GM12878 (cell line): ENCODE data around the gene ZDHHC7. TPM values are rescaled to one million over a fixed set of nuclear protein-coding genes. Genes with fewer than 3 reads are reported as not detected.

Experiments
- ATAC-seq: fragments of 200-7000 bp; cut with Tn5 transposase; 3 replicates; pipeline ENCODE4 v1.9.1; 2020; ENCODE audit warnings: mild to moderate bottlenecking, moderate library complexity
- BruUV-seq: library from RNA; stranded (reverse); fragments of 400-500 nt; replicated peaks from 2 replicates; lab custom pipeline; 2021; lab: Mats Ljungman, UMichigan
- CTCF ChIA-PET: fragments of 300-600 bp; sonication (Branson Sonifier 250); formaldehyde crosslinking; extraction: SDS; loops from one replicate; lab custom pipeline; 2021; ENCODE audit warnings: inconsistent platforms; lab: Yijun Ruan, JAX
- POLR2A ChIA-PET: fragments of 350-600 bp; formaldehyde crosslinking; extraction: SDS; loops from one replicate; lab custom pipeline; 2021; ENCODE audit warnings: inconsistent platforms; lab: Charles Lee
- RAD21 ChIA-PET: fragments of 300-600 bp; sonication (Branson Sonifier 250); formaldehyde crosslinking; loops from one replicate; lab custom pipeline; 2023; ENCODE audit warnings: antibody characterized with exemption; ENCODE audit not compliant: unreplicated experiment; lab: Charles Lee
- SMC1A ChIA-PET: fragments of 300-600 bp; sonication (Branson Sonifier 250); formaldehyde crosslinking; loops from one replicate; lab custom pipeline; 2023; ENCODE audit not compliant: unreplicated experiment, uncharacterized antibody; lab: Charles Lee
- DNase-seq: peaks from one replicate; pipeline ENCODE4 v3.0.0-alpha.2; 2011; ENCODE audit warnings: low read depth, low spot score
- FAIRE-seq: peaks from 3 replicates; lab custom pipeline; 2011; peaks lifted over from hg19 to GRCh38; lab: Jason Lieb, UNC
- H2AFZ ChIP-seq: 2 replicates; pipeline ENCODE4 v1.6.0; 2011; ENCODE audit warnings: low read depth, low read length, control low read depth; ENCODE audit not compliant: control insufficient read depth
- H3K27ac ChIP-seq: 2 replicates; pipeline ENCODE4 v1.5.1; 2011; ENCODE audit warnings: control low read depth; ENCODE audit not compliant: control insufficient read depth, insufficient read depth
- H3K27me3 ChIP-seq, 2 experiments: replicated peaks in 1 of 2; 2 replicates each; pipeline versions ENCODE4 v1.6.0 to v1.6.1; 2011; ENCODE audit warnings: low read length in 1 of 2; ENCODE audit not compliant: control insufficient read depth in 2 of 2, insufficient read depth in 2 of 2
- H3K36me3 ChIP-seq, 2 experiments: 2 replicates each; pipeline ENCODE4 v1.5.1; 2011; ENCODE audit warnings: low read length in 1 of 2; ENCODE audit not compliant: control insufficient read depth in 2 of 2, insufficient read depth in 2 of 2
- H3K4me1 ChIP-seq: 2 replicates; pipeline ENCODE4 v1.6.1; 2011; ENCODE audit warnings: mild to moderate bottlenecking, low read length, moderate library complexity, mixed read lengths; ENCODE audit not compliant: control insufficient read depth, insufficient read depth
- H3K4me2 ChIP-seq: 2 replicates; pipeline ENCODE4 v1.6.0; 2011; ENCODE audit warnings: control low read depth; ENCODE audit not compliant: control insufficient read depth, insufficient read depth
- H3K4me3 ChIP-seq: fragments of 200-600 bp; sonication (generic); 2 replicates; pipeline ENCODE4 v1.5.1; 2016
- H3K79me2 ChIP-seq: 2 replicates; pipeline ENCODE4 v1.6.0; 2011; ENCODE audit warnings: low read length; ENCODE audit not compliant: control insufficient read depth, insufficient read depth
- H3K9ac ChIP-seq: 2 replicates; pipeline ENCODE4 v1.8.0; 2011; ENCODE audit warnings: low read length, control low read depth, mixed read lengths; ENCODE audit not compliant: control insufficient read depth, insufficient read depth
- H3K9me3 ChIP-seq: replicated peaks from 3 replicates; pipeline ENCODE4 v1.5.1; 2011; ENCODE audit warnings: mild to moderate bottlenecking, low read length; ENCODE audit not compliant: control insufficient read depth, insufficient read depth
- H4K20me1 ChIP-seq: 2 replicates; pipeline ENCODE4 v1.6.0; 2011; ENCODE audit not compliant: control insufficient read depth, insufficient read depth
- BCL11A ChIP-seq: IDR thresholded peaks from 2 replicates; pipeline ENCODE4 v1.6.1; 2011; ENCODE audit warnings: low read depth, low read length
- CBFB ChIP-seq: IDR thresholded peaks from 2 replicates; pipeline ENCODE4 v1.6.1; 2016; ENCODE audit warnings: antibody characterized with exemption, low read depth
- NR2C1 ChIP-seq: fragments of 450-650 bp; IDR thresholded peaks from 2 replicates; pipeline ENCODE4 v1.6.1; 2017; ENCODE audit warnings: antibody characterized with exemption, mild to moderate bottlenecking, moderate library complexity
- NR2F1 ChIP-seq: fragments of 450-650 bp; conservative IDR thresholded peaks from 2 replicates; pipeline ENCODE4 v1.6.1; 2017; ENCODE audit warnings: mild to moderate bottlenecking
- POLR2A ChIP-seq: IDR thresholded peaks from 2 replicates; pipeline ENCODE4 v1.6.1; 2011; ENCODE audit warnings: low read depth, mild to moderate bottlenecking, low read length
- RB1 ChIP-seq: fragments of 450-650 bp; formaldehyde crosslinking; IDR thresholded peaks from 2 replicates; pipeline ENCODE4 v1.6.1; 2017; ENCODE audit warnings: mild to moderate bottlenecking, borderline replicate concordance
- SRF ChIP-seq, 2 experiments: IDR thresholded peaks; 2 replicates each; pipeline ENCODE4 v1.6.1; 2011; ENCODE audit warnings: low read depth in 2 of 2, low read length in 2 of 2, mild to moderate bottlenecking in 1 of 2, moderate library complexity in 1 of 2
- STAT1 ChIP-seq: fragments of 450-650 bp; conservative IDR thresholded peaks from 2 replicates; pipeline ENCODE4 v1.6.1; 2014; ENCODE audit warnings: antibody characterized with exemption, mild to moderate bottlenecking
- STAT3 ChIP-seq: IDR thresholded peaks from 2 replicates; pipeline ENCODE4 v1.6.1; 2011; ENCODE audit warnings: low read depth, low read length, improper control_type of control experiment
- TCF12 ChIP-seq: IDR thresholded peaks from 2 replicates; pipeline ENCODE4 v1.6.1; 2011; ENCODE audit warnings: low read depth, mild to moderate bottlenecking, low read length
- ZNF24 ChIP-seq: fragments of 450-650 bp; IDR thresholded peaks from 2 replicates; pipeline ENCODE4 v1.6.1; 2017; ENCODE audit warnings: antibody characterized with exemption, mild to moderate bottlenecking
- WGBS: methylation state at CpG from one replicate; pipeline ENCODE4 v1.1.6; 2016; ENCODE audit warnings: low lambda C conversion rate; ENCODE audit not compliant: insufficient replicate concordance, insufficient coverage; ENCODE audit errors: missing lambda C conversion rate; 5-methylcytosine and 5-hydroxymethylcytosine counted together
- in situ Hi-C: fragments of 300-500 bp; cut with MboI; formaldehyde crosslinking; loops from 9 replicates; pipeline ENCODE4 v1.14.3; 2018; ENCODE audit warnings: mixed read lengths
- intact Hi-C: fragments of 100-400 bp; cut with micrococcal nuclease; formaldehyde crosslinking; loops from one replicate; pipeline ENCODE4 v1.14.2; 2022; ENCODE audit not compliant: unreplicated experiment
- polyA plus RNA-seq, 11 experiments: library from polyadenylated mRNA; depleted of rRNA in 4 of 11; unstranded in 6 of 11; stranded (reverse) in 5 of 11; fragments of >200 nt; fragmentation: Nextera tagmentation in 4 of 11; fragmentation: Illumina TruSeq in 1 of 11; extraction: Ambion mirVana in 4 of 11; extraction: Trizol in 1 of 11; gene quantifications; 1 replicate in 1 of 11; 2 replicates in 10 of 11; pipeline versions ENCODE4 v1.2.1 to v1.2.3, GENCODE V29; 2011 to 2016; ENCODE audit warnings: inconsistent platforms in 2 of 11, missing spikeins in 2 of 11, low read depth in 1 of 11
- total RNA-seq, 4 experiments: library from RNA; depleted of rRNA in 3 of 4; stranded (reverse); fragments of >200 nt in 3 of 4; fragmentation: Illumina TruSeq in 1 of 4; extraction: Trizol in 1 of 4; gene quantifications; 2 replicates each; pipeline versions ENCODE4 v1.2.1 to v1.2.3, GENCODE V29; 2013 to 2021
- TF ChIP-seq, protein P1 (sequence below): fragments of 450-650 bp; IDR thresholded peaks from 2 replicates; pipeline ENCODE4 v1.6.1; 2016; ENCODE audit warnings: mild to moderate bottlenecking
- TF ChIP-seq, protein P2 (sequence below): IDR thresholded peaks from 2 replicates; pipeline ENCODE4 v1.6.1; 2012; ENCODE audit warnings: mild to moderate bottlenecking, low read depth, low read length

ZDHHC7 gene
- total and polyA plus RNA-seq, 10 of the 15 experiments (the other 5 are each of a cell fraction or from before 2014, with no cell fraction given) = 0.87 to 26.0 (median 20.0) TPM

DNA sequence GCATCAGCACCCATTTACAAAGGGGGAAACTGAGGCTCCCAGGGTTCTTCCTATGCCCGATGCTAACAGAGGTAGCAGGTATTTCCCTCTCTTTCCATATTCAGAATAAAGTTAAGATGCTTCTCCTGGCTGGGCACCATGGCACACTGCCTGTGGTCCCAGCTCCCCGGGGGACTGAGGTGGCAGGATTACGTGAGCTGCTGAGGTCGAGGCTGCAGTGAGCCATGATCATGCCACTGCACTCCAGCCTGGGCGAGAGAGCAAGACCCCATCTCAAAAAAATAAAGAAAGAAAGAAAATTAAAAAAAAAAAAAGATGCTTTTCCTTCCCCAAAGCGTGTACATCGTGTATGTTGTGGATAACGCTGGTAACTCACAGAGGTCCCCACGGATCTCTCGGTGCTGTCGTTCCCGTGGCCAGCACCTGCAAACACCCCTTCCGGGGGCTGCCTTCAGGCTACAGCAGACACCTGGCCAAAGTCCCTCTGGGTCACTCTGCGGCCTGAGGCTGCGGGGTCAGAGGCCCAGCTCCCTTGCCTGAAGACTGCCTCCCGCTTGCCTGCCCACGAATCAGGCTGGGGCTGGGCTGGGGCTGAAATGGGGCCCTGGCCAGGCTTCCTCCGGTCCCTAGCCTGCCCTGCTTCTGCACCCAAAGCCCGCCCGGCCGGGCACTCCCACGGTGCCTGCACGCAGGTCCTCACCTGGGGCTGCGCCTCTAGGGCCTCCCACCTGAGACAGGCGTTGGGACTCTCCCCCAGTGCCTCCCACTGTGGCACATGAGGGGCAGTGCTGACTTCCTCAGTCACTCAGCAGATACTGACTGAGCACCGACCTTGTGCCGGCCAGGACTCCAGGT lies 63.1 kb downstream of the ZDHHC7 start:
- ChIA-PET SMC1A (no interaction called here), POLR2A (interaction anchor here (0.7 kb wide), 1 partner anchor 57 kb away, joined by 6 read pairs; no protein-coding TSS in a partner anchor), CTCF (no interaction called here), RAD21 (no interaction called here)
- TF ChIP-seq CBFB (no peak), NR2F1 (0 out of 2 replicates have a peak, but pooled peaks have one; percentile 34)
- ATAC-seq = peak; percentile 12; the same call in 2 of the 3 replicates
- H3K27me3 ChIP-seq = no peaks in the 10 kb centered on the region; a peak in 1 of 4 replicates
- DNase-seq = no peak
- H3K79me2 ChIP-seq = no peaks in the 10 kb centered on the region
- H3K9me3 ChIP-seq = no peaks in the 10 kb centered on the region; the same call in 2 of the 3 replicates
- peaks cover 4% of the 10 kb centered on the region; the same call in 1 of the 2 replicates for H3K4me1 ChIP-seq
- BruUV-seq = no TSS peak
- no peak overlapping the region for H3K9ac ChIP-seq
- 39% methylated on average over 27 of the region's 27 CpGs for WGBS
- no peak for FAIRE-seq
- in situ Hi-C loops = no loop called here
- H2AFZ ChIP-seq = no peak overlapping the region
- H3K4me3 ChIP-seq = no peak overlapping the region
- no peak overlapping the region for H3K27ac ChIP-seq
- no peaks in the 10 kb centered on the region for H3K36me3 ChIP-seq
- intact Hi-C loops = no loop called here
- no peaks in the 10 kb centered on the region for H4K20me1 ChIP-seq
- no peak overlapping the region for H3K4me2 ChIP-seq

DNA sequence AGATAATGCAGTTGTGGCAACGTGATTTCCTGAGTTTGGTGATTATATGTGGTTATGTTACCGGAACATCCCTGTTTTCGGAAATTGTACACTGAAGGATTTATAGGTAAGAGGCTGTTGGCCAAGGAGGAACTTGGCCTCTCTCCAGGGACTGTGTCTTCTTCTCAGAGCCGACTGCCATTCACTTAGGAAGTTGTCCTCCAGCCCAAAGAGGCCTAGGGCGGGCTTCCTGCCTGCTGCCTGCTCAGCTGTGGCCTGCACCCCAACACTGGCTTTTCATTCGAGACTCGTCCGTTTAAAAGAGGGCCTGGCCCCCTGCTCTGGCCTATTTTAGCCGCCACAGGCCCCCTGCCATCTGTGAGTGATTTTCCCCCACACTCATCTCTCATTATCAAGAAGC lies 64.3 kb downstream of the ZDHHC7 start:
- Histone ChIP-seq H3K9me3 (no peaks in the 10 kb centered on the region; the same call in 2 of the 3 replicates), H3K27me3 (no peaks in the 10 kb centered on the region; a peak in 1 of 4 replicates), H3K79me2 (no peaks in the 10 kb centered on the region), H3K9ac (no peak overlapping the region), H3K4me3 (no peak overlapping the region), H3K4me1 (no peaks in the 10 kb centered on the region), H3K27ac (no peak overlapping the region), H3K4me2 (no peak overlapping the region), H2AFZ (no peak overlapping the region), H4K20me1 (no peaks in the 10 kb centered on the region), H3K36me3 (no peaks in the 10 kb centered on the region)
- ChIA-PET CTCF (no interaction called here), POLR2A (no interaction called here), RAD21 (no interaction called here), SMC1A (interaction anchor here (2.2 kb wide), 1 partner anchor 15 kb away, joined by 8 read pairs; no protein-coding TSS in a partner anchor)
- DNase-seq = no peak
- intact Hi-C loops (no loop called here), in situ Hi-C loops (no loop called here)
- FAIRE-seq = no peak
- no TSS peak for BruUV-seq
- ATAC-seq = no peak
- WGBS = 18% methylated on average over 9 of the region's 9 CpGs
- TF ChIP-seq STAT3 (no peak), ZNF24 (no peak), BCL11A (no peak), NR2C1 (no peak), STAT1 (no peak), SRF (IDR thresholded peaks at IDR 0.05; ENCODE audit: low read depth in 2 of 2, low read length in 2 of 2) (no peak), TCF12 (no peak), POLR2A (no peak), RB1 (no peak)
- TF ChIP-seq, protein P1, sequence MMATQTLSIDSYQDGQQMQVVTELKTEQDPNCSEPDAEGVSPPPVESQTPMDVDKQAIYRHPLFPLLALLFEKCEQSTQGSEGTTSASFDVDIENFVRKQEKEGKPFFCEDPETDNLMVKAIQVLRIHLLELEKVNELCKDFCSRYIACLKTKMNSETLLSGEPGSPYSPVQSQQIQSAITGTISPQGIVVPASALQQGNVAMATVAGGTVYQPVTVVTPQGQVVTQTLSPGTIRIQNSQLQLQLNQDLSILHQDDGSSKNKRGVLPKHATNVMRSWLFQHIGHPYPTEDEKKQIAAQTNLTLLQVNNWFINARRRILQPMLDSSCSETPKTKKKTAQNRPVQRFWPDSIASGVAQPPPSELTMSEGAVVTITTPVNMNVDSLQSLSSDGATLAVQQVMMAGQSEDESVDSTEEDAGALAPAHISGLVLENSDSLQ = no peak
- TF ChIP-seq, protein P2, sequence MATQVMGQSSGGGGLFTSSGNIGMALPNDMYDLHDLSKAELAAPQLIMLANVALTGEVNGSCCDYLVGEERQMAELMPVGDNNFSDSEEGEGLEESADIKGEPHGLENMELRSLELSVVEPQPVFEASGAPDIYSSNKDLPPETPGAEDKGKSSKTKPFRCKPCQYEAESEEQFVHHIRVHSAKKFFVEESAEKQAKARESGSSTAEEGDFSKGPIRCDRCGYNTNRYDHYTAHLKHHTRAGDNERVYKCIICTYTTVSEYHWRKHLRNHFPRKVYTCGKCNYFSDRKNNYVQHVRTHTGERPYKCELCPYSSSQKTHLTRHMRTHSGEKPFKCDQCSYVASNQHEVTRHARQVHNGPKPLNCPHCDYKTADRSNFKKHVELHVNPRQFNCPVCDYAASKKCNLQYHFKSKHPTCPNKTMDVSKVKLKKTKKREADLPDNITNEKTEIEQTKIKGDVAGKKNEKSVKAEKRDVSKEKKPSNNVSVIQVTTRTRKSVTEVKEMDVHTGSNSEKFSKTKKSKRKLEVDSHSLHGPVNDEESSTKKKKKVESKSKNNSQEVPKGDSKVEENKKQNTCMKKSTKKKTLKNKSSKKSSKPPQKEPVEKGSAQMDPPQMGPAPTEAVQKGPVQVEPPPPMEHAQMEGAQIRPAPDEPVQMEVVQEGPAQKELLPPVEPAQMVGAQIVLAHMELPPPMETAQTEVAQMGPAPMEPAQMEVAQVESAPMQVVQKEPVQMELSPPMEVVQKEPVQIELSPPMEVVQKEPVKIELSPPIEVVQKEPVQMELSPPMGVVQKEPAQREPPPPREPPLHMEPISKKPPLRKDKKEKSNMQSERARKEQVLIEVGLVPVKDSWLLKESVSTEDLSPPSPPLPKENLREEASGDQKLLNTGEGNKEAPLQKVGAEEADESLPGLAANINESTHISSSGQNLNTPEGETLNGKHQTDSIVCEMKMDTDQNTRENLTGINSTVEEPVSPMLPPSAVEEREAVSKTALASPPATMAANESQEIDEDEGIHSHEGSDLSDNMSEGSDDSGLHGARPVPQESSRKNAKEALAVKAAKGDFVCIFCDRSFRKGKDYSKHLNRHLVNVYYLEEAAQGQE = no peak
